ENCODE data around the gene SCRN1.

SCRN1 gene

DNA sequence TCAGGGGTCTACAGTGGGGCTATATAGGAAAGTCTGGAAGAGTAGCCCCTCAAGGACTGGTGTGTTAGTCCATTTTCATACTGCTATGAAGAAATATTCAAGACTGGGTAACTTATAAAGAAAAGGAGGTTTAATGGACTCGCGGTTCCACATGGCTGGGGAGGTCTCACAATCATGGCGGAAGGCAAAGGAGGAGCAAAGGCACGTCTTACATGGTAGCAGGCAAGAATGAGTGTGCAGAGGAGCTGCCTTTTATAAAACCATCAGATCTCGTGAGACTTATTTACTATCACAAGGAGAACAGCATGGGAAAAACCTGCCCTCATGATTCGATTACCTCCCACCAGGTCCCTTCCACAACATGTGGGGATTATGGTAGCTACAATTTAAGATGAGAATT is 33.9 kb upstream of the SCRN1 start:
- Histone ChIP-seq H3K27ac (ENCODE audit: low read length, poor library complexity, severe bottlenecking) (no peak overlapping the region), H3K4ac (ENCODE audit: low read depth in 1 of 2, low read length in 2 of 2) (no peak overlapping the region), H4K91ac (ENCODE audit: low read length) (no peak overlapping the region), H3K27me3 (ENCODE audit: control insufficient read depth in 1 of 2, insufficient read depth in 1 of 2, low read length in 2 of 2) (no peaks in the 10 kb centered on the region), H2AK5ac (ENCODE audit: low read length, severe bottlenecking) (no peak overlapping the region), H2BK15ac (ENCODE audit: low read depth, poor library complexity, severe bottlenecking) (no peak overlapping the region), H2BK12ac (ENCODE audit: low read length in 2 of 2) (no peak overlapping the region), H3K14ac (ENCODE audit: low read length in 2 of 2) (no peak overlapping the region), H3K9ac (ENCODE audit: low read length) (no peak overlapping the region), H3K4me1 (ENCODE audit: control insufficient read depth, insufficient read depth, low read depth, low read length) (no peaks in the 10 kb centered on the region), H3K36me3 (ENCODE audit: control insufficient read depth in 1 of 2, insufficient read depth in 2 of 2, low read depth in 1 of 2, low read length in 2 of 2) (no peaks in the 10 kb centered on the region), H3K79me1 (replicated peaks; ENCODE audit: low read length, poor library complexity, severe bottlenecking) (peaks cover 10% of the 10 kb centered on the region), H3K4me3 (ENCODE audit: insufficient read depth in 1 of 2, low read depth in 1 of 2, low read length in 2 of 2) (no peak overlapping the region), H3K9me3 (ENCODE audit: control insufficient read depth, low read length) (no peaks in the 10 kb centered on the region), H3K18ac (ENCODE audit: low read depth in 1 of 2, low read length in 2 of 2) (no peak overlapping the region), H2AFZ (ENCODE audit: low read depth, low read length) (no peak overlapping the region), H3K23ac (ENCODE audit: low read length in 2 of 2) (no peak overlapping the region), H4K8ac (ENCODE audit: low read length) (no peak overlapping the region), H3K4me2 (ENCODE audit: low read length, poor library complexity, severe bottlenecking) (no peak overlapping the region), H2BK120ac (ENCODE audit: low read depth, low read length) (no peak overlapping the region), H2BK5ac (ENCODE audit: low read depth, low read length, poor library complexity, severe bottlenecking) (no peak overlapping the region)
- DNase-seq: no peak
- WGBS: 98% methylated on average over 5 of the region's 6 CpGs

DNA sequence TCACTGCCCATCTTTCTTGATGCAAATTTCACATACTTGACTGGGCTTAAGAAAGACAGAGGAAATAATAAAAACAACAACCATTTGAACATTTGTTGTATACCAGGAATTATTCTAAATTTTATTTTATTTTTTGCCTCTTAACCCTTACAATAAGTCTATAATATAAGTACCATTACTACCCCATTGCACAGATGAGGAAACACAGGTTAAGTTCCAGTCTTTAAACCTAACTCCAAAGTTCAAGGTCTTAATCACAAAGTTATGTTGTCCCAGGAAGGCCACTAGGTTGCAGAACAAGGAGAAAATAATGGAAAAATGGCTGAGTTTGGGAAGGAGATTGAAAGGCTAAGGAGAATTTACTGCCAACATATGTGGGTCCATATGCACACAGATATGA is 33.4 kb upstream of the SCRN1 start:
- H3K18ac ChIP-seq (ENCODE audit: low read depth in 1 of 2, low read length in 2 of 2): no peak overlapping the region
- no peak overlapping the region for H3K14ac ChIP-seq (ENCODE audit: low read length in 2 of 2)
- no peak overlapping the region for H3K23ac ChIP-seq (ENCODE audit: low read length in 2 of 2)
- no peaks in the 10 kb centered on the region for H3K9me3 ChIP-seq (ENCODE audit: control insufficient read depth, low read length)
- H2BK15ac ChIP-seq (ENCODE audit: low read depth, poor library complexity, severe bottlenecking): no peak overlapping the region
- H2BK12ac ChIP-seq (ENCODE audit: low read length in 2 of 2): no peak overlapping the region
- no peak overlapping the region for H3K4me3 ChIP-seq (ENCODE audit: insufficient read depth in 1 of 2, low read depth in 1 of 2, low read length in 2 of 2)
- no peak overlapping the region for H4K8ac ChIP-seq (ENCODE audit: low read length)
- no peak overlapping the region for H2BK5ac ChIP-seq (ENCODE audit: low read depth, low read length, poor library complexity, severe bottlenecking)
- no peaks in the 10 kb centered on the region for H3K27me3 ChIP-seq (ENCODE audit: control insufficient read depth in 1 of 2, insufficient read depth in 1 of 2, low read length in 2 of 2)
- no peak overlapping the region for H4K91ac ChIP-seq (ENCODE audit: low read length)
- H3K4ac ChIP-seq (ENCODE audit: low read depth in 1 of 2, low read length in 2 of 2): no peak overlapping the region
- H3K79me1 ChIP-seq (replicated peaks; ENCODE audit: low read length, poor library complexity, severe bottlenecking): peaks cover 13% of the 10 kb centered on the region
- H3K4me1 ChIP-seq (ENCODE audit: control insufficient read depth, insufficient read depth, low read depth, low read length): no peaks in the 10 kb centered on the region
- no peak for DNase-seq
- no peak overlapping the region for H3K27ac ChIP-seq (ENCODE audit: low read length, poor library complexity, severe bottlenecking)
- H2AFZ ChIP-seq (ENCODE audit: low read depth, low read length): no peak overlapping the region
- no peak overlapping the region for H3K4me2 ChIP-seq (ENCODE audit: low read length, poor library complexity, severe bottlenecking)
- H3K36me3 ChIP-seq (ENCODE audit: control insufficient read depth in 1 of 2, insufficient read depth in 2 of 2, low read depth in 1 of 2, low read length in 2 of 2): peaks cover 0 to 5% of the 10 kb centered on the region in 2 experiments
- H3K9ac ChIP-seq (ENCODE audit: low read length): no peak overlapping the region
- H2AK5ac ChIP-seq (ENCODE audit: low read length, severe bottlenecking): no peak overlapping the region
- no peak overlapping the region for H2BK120ac ChIP-seq (ENCODE audit: low read depth, low read length)

DNA sequence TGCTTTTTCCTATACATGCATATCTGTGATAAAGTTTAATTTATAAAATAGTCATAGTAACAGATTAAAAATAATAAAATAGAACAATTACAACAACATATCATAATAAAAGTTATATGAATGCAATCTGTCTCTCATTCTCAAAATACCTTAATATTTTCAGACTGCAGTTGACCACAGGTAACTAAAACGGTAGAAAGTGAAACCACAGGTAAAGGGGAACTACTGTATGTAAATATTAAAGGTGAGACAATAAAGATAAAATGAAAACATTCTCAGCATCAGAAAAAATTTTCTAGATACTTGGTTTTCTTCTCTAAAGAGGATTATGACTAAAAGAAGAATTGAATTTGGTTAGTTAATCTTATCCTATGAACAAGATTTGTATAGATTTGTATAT is 30.9 kb upstream of the SCRN1 start:
- H2BK120ac ChIP-seq (ENCODE audit: low read depth, low read length): no peak overlapping the region
- no peak overlapping the region for H3K4ac ChIP-seq (ENCODE audit: low read depth in 1 of 2, low read length in 2 of 2)
- no peaks in the 10 kb centered on the region for H3K4me1 ChIP-seq (ENCODE audit: control insufficient read depth, insufficient read depth, low read depth, low read length)
- no peak overlapping the region for H3K18ac ChIP-seq (ENCODE audit: low read depth in 1 of 2, low read length in 2 of 2)
- peaks cover 16% of the 10 kb centered on the region for H3K79me1 ChIP-seq (replicated peaks; ENCODE audit: low read length, poor library complexity, severe bottlenecking)
- no peaks in the 10 kb centered on the region for H3K27me3 ChIP-seq (ENCODE audit: control insufficient read depth in 1 of 2, insufficient read depth in 1 of 2, low read length in 2 of 2)
- no peak overlapping the region for H2AFZ ChIP-seq (ENCODE audit: low read depth, low read length)
- H3K9ac ChIP-seq (ENCODE audit: low read length): peak overlapping the region; percentile 2
- no peak overlapping the region for H2BK12ac ChIP-seq (ENCODE audit: low read length in 2 of 2)
- no CpG with 5 or more reads among the region's 1 CpG for WGBS
- no peak overlapping the region for H2BK5ac ChIP-seq (ENCODE audit: low read depth, low read length, poor library complexity, severe bottlenecking)
- H3K23ac ChIP-seq (ENCODE audit: low read length in 2 of 2): no peak overlapping the region
- no peak overlapping the region for H4K8ac ChIP-seq (ENCODE audit: low read length)
- no peak overlapping the region for H3K4me2 ChIP-seq (ENCODE audit: low read length, poor library complexity, severe bottlenecking)
- no peak overlapping the region for H2BK15ac ChIP-seq (ENCODE audit: low read depth, poor library complexity, severe bottlenecking)
- no peak overlapping the region for H3K27ac ChIP-seq (ENCODE audit: low read length, poor library complexity, severe bottlenecking)
- no peak overlapping the region for H3K14ac ChIP-seq (ENCODE audit: low read length in 2 of 2)
- no peak overlapping the region for H2AK5ac ChIP-seq (ENCODE audit: low read length, severe bottlenecking)
- no peaks in the 10 kb centered on the region for H3K9me3 ChIP-seq (ENCODE audit: control insufficient read depth, low read length)
- H3K36me3 ChIP-seq (ENCODE audit: control insufficient read depth in 1 of 2, insufficient read depth in 2 of 2, low read depth in 1 of 2, low read length in 2 of 2): peaks cover 7 to 22% of the 10 kb centered on the region in 2 experiments
- no peak overlapping the region for H3K4me3 ChIP-seq (ENCODE audit: insufficient read depth in 1 of 2, low read depth in 1 of 2, low read length in 2 of 2)
- no peak for DNase-seq
- no peak overlapping the region for H4K91ac ChIP-seq (ENCODE audit: low read length)

DNA sequence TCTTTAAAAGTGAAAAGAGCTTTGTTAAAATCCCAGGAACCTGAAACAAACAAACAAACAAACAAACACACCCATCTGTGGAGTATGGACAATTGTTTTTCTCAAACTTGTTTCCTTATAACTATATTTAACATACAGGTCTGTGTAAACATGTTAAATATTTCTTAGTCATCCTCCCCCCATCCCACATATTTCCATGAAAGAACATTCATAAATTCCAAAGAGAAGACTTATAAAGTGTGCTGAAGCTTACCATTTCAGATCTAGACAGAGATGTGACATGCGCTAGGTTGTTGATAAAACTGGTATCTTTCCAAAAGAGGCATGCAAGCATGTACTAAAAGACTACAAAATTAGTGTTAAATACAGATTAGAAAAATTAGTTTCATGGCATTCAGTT is 30.4 kb upstream of the SCRN1 start:
- H3K23ac ChIP-seq (ENCODE audit: low read length in 2 of 2): no peak overlapping the region
- no peak overlapping the region for H2AK5ac ChIP-seq (ENCODE audit: low read length, severe bottlenecking)
- no peak overlapping the region for H2AFZ ChIP-seq (ENCODE audit: low read depth, low read length)
- no peak overlapping the region for H4K91ac ChIP-seq (ENCODE audit: low read length)
- H3K4me3 ChIP-seq (ENCODE audit: insufficient read depth in 1 of 2, low read depth in 1 of 2, low read length in 2 of 2): no peak overlapping the region
- H3K79me1 ChIP-seq (replicated peaks; ENCODE audit: low read length, poor library complexity, severe bottlenecking): peaks cover 16% of the 10 kb centered on the region
- H2BK5ac ChIP-seq (ENCODE audit: low read depth, low read length, poor library complexity, severe bottlenecking): no peak overlapping the region
- no peak overlapping the region for H3K4ac ChIP-seq (ENCODE audit: low read depth in 1 of 2, low read length in 2 of 2)
- DNase-seq: no peak
- no peaks in the 10 kb centered on the region for H3K9me3 ChIP-seq (ENCODE audit: control insufficient read depth, low read length)
- H3K18ac ChIP-seq (ENCODE audit: low read depth in 1 of 2, low read length in 2 of 2): no peak overlapping the region
- no peak overlapping the region for H3K27ac ChIP-seq (ENCODE audit: low read length, poor library complexity, severe bottlenecking)
- no peak overlapping the region for H3K14ac ChIP-seq (ENCODE audit: low read length in 2 of 2)
- peaks cover 9 to 24% of the 10 kb centered on the region in 2 experiments for H3K36me3 ChIP-seq (ENCODE audit: control insufficient read depth in 1 of 2, insufficient read depth in 2 of 2, low read depth in 1 of 2, low read length in 2 of 2)
- no peaks in the 10 kb centered on the region for H3K4me1 ChIP-seq (ENCODE audit: control insufficient read depth, insufficient read depth, low read depth, low read length)
- H2BK120ac ChIP-seq (ENCODE audit: low read depth, low read length): no peak overlapping the region
- no peak overlapping the region for H2BK12ac ChIP-seq (ENCODE audit: low read length in 2 of 2)
- no peak overlapping the region for H4K8ac ChIP-seq (ENCODE audit: low read length)
- no peak overlapping the region for H3K4me2 ChIP-seq (ENCODE audit: low read length, poor library complexity, severe bottlenecking)
- H3K9ac ChIP-seq (ENCODE audit: low read length): no peak overlapping the region
- 100% methylated on average over 1 of the region's 1 CpG for WGBS
- H3K27me3 ChIP-seq (ENCODE audit: control insufficient read depth in 1 of 2, insufficient read depth in 1 of 2, low read length in 2 of 2): no peaks in the 10 kb centered on the region
- no peak overlapping the region for H2BK15ac ChIP-seq (ENCODE audit: low read depth, poor library complexity, severe bottlenecking)
